Measurements from ENCODE around the gene KRT8. TPM values are rescaled to one million over a fixed set of nuclear protein-coding genes. Genes with fewer than 3 reads are reported as not detected.

The KRT8 gene
- polyA plus RNA-seq, 1 donor from 2014 or later, result 0.46 TPM

DNA sequence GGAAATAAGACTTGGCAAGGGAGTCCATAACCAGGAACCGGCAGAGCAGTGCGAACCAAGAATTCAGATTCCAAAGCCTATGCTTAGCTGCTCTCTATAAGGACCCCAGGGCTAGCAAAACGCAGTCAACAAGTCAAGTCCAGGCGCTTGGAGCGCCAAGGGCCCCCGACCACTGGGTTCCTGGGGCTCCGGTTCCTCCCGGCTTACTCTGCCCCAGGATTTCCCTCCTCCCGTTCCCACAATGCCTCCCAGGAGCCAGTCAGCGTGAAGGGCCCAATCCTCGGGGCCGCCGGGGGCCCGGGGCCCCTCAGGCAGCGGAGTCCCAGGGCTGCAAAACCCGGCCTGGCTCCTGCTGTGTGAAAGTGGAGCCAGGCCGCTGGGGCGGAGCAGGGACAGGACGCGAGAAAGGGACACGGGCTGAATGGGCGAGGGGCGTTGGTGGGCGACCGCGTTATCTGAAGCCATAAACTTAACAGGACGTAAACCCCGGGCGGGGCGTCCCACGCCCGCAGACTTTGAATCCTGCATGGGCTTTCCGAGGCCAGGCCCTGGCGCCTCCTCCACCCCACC is 1.5 kb downstream of the KRT8 start:
- TF ChIP-seq TAF1 (IDR thresholded peaks at IDR 0.05; ENCODE audit: low read depth) (no peak), RAD21 (conservative IDR thresholded peaks at IDR 0.05) (no peak), POLR2AphosphoS5 (IDR thresholded peaks at IDR 0.05) (no peak), EP300 (conservative IDR thresholded peaks at IDR 0.05; ENCODE audit: poor library complexity, severe bottlenecking) (no peak), SMC3 (conservative IDR thresholded peaks at IDR 0.05; ENCODE audit: poor library complexity) (no peak), MXI1 (conservative IDR thresholded peaks at IDR 0.05; ENCODE audit: poor library complexity, severe bottlenecking) (no peak), EZH2 (IDR thresholded peaks at IDR 0.05; ENCODE audit: borderline replicate concordance, insufficient read depth, low read length, poor library complexity, severe bottlenecking) (no peak)
- TF ChIP-seq, protein P1, sequence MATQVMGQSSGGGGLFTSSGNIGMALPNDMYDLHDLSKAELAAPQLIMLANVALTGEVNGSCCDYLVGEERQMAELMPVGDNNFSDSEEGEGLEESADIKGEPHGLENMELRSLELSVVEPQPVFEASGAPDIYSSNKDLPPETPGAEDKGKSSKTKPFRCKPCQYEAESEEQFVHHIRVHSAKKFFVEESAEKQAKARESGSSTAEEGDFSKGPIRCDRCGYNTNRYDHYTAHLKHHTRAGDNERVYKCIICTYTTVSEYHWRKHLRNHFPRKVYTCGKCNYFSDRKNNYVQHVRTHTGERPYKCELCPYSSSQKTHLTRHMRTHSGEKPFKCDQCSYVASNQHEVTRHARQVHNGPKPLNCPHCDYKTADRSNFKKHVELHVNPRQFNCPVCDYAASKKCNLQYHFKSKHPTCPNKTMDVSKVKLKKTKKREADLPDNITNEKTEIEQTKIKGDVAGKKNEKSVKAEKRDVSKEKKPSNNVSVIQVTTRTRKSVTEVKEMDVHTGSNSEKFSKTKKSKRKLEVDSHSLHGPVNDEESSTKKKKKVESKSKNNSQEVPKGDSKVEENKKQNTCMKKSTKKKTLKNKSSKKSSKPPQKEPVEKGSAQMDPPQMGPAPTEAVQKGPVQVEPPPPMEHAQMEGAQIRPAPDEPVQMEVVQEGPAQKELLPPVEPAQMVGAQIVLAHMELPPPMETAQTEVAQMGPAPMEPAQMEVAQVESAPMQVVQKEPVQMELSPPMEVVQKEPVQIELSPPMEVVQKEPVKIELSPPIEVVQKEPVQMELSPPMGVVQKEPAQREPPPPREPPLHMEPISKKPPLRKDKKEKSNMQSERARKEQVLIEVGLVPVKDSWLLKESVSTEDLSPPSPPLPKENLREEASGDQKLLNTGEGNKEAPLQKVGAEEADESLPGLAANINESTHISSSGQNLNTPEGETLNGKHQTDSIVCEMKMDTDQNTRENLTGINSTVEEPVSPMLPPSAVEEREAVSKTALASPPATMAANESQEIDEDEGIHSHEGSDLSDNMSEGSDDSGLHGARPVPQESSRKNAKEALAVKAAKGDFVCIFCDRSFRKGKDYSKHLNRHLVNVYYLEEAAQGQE (IDR thresholded peaks at IDR 0.05; ENCODE audit: borderline replicate concordance), result no peak
- TF ChIP-seq, protein P2, sequence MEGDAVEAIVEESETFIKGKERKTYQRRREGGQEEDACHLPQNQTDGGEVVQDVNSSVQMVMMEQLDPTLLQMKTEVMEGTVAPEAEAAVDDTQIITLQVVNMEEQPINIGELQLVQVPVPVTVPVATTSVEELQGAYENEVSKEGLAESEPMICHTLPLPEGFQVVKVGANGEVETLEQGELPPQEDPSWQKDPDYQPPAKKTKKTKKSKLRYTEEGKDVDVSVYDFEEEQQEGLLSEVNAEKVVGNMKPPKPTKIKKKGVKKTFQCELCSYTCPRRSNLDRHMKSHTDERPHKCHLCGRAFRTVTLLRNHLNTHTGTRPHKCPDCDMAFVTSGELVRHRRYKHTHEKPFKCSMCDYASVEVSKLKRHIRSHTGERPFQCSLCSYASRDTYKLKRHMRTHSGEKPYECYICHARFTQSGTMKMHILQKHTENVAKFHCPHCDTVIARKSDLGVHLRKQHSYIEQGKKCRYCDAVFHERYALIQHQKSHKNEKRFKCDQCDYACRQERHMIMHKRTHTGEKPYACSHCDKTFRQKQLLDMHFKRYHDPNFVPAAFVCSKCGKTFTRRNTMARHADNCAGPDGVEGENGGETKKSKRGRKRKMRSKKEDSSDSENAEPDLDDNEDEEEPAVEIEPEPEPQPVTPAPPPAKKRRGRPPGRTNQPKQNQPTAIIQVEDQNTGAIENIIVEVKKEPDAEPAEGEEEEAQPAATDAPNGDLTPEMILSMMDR (IDR thresholded peaks at IDR 0.05; ENCODE audit: poor library complexity, severe bottlenecking), result no peak
- Histone ChIP-seq H3K27me3 (ENCODE audit: insufficient read depth, low read depth, low read length) (peaks cover 15% of the 10 kb centered on the region), H3K9me2 (ENCODE audit: insufficient read depth, low read length) (no peaks in the 10 kb centered on the region), H3K4me3 (ENCODE audit: low read length) (no peak overlapping the region), H3K79me2 (replicated peaks; ENCODE audit: insufficient read depth, low read length) (no peaks in the 10 kb centered on the region), H3K36me3 (ENCODE audit: insufficient read depth, low read length) (no peaks in the 10 kb centered on the region), H4K20me1 (ENCODE audit: insufficient read depth) (no peaks in the 10 kb centered on the region), H3K9me3 (ENCODE audit: low read length) (no peaks in the 10 kb centered on the region), H3K27ac (ENCODE audit: low read length) (no peak overlapping the region), H3F3A (ENCODE audit: insufficient read depth, low read length, poor library complexity, severe bottlenecking) (no peaks in the 10 kb centered on the region), H2AFZ (ENCODE audit: low read depth, low read length) (no peak overlapping the region), H3K4me2 (ENCODE audit: low read length) (no peak overlapping the region), H3K9ac (ENCODE audit: low read length) (no peak overlapping the region)

DNA sequence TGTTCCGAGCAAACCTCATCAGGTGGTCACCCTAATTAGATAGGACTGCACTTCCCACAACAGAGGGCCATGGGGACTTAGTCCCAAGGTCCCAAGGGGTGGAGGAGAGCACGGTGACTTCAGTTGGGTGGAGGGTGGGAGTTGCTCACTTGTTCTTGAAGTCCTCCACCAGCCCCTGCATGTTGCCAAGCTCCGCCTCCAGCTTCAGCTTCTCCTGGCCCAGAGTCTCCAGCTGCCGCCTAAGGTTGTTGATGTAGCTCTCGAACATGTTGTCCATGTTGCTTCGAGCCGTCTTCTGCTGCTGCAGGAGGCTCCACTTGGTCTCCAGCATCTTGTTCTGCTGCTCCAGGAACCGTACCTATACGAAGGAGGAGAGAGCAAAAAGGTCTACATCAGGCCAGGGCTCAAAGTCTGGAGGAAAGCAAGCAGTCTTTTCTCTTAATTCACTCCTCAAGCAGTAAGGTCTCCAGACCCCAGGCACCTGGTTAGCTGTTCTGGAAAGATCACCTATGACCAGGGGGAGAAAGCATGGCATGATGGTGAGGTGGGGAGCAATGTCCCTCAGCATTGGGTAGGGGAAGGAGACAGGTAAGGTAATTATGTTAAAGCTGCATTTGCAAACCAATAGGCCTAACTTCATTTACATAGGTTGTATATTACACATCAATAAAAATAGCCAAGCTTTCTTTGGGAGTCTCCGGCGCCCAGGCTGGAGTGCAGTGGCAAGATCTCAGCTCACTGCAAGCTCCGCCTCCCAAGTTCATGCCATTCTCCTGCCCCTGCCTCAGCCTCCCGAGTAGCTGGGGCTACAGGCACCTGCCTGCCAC is 2.9 kb downstream of the KRT8 start:
- Histone ChIP-seq H2AFZ (ENCODE audit: low read depth, low read length) (no peak overlapping the region), H3K9me2 (ENCODE audit: insufficient read depth, low read length) (no peaks in the 10 kb centered on the region), H4K20me1 (ENCODE audit: insufficient read depth) (no peaks in the 10 kb centered on the region), H3K27ac (ENCODE audit: low read length) (no peak overlapping the region), H3K4me3 (ENCODE audit: low read length) (no peak overlapping the region), H3K79me2 (replicated peaks; ENCODE audit: insufficient read depth, low read length) (no peaks in the 10 kb centered on the region), H3K27me3 (ENCODE audit: insufficient read depth, low read depth, low read length) (peaks cover 15% of the 10 kb centered on the region), H3K36me3 (ENCODE audit: insufficient read depth, low read length) (no peaks in the 10 kb centered on the region), H3K9ac (ENCODE audit: low read length) (no peak overlapping the region), H3F3A (ENCODE audit: insufficient read depth, low read length, poor library complexity, severe bottlenecking) (no peaks in the 10 kb centered on the region), H3K9me3 (ENCODE audit: low read length) (no peaks in the 10 kb centered on the region), H3K4me2 (ENCODE audit: low read length) (no peak overlapping the region)
- no peak for TF ChIP-seq TAF1 (IDR thresholded peaks at IDR 0.05; ENCODE audit: low read depth)
- no peak for TF ChIP-seq SMC3 (conservative IDR thresholded peaks at IDR 0.05; ENCODE audit: poor library complexity)
- TF ChIP-seq, protein P2 (IDR thresholded peaks at IDR 0.05; ENCODE audit: poor library complexity, severe bottlenecking), result no peak
- TF ChIP-seq, protein P1 (IDR thresholded peaks at IDR 0.05; ENCODE audit: borderline replicate concordance), result no peak
- TF ChIP-seq MXI1 (conservative IDR thresholded peaks at IDR 0.05; ENCODE audit: poor library complexity, severe bottlenecking), result no peak
- no peak for TF ChIP-seq EZH2 (IDR thresholded peaks at IDR 0.05; ENCODE audit: borderline replicate concordance, insufficient read depth, low read length, poor library complexity, severe bottlenecking)
- TF ChIP-seq POLR2AphosphoS5 (IDR thresholded peaks at IDR 0.05), result no peak
- TF ChIP-seq RAD21 (conservative IDR thresholded peaks at IDR 0.05), result no peak
- no peak for TF ChIP-seq EP300 (conservative IDR thresholded peaks at IDR 0.05; ENCODE audit: poor library complexity, severe bottlenecking)
